ENCODE results near the gene MAJIN.

MAJIN gene

GRCh38 chr11:64910451-64911093 lies 61.3 kb downstream of the MAJIN start:
- no peak for DNase-seq

DNA sequence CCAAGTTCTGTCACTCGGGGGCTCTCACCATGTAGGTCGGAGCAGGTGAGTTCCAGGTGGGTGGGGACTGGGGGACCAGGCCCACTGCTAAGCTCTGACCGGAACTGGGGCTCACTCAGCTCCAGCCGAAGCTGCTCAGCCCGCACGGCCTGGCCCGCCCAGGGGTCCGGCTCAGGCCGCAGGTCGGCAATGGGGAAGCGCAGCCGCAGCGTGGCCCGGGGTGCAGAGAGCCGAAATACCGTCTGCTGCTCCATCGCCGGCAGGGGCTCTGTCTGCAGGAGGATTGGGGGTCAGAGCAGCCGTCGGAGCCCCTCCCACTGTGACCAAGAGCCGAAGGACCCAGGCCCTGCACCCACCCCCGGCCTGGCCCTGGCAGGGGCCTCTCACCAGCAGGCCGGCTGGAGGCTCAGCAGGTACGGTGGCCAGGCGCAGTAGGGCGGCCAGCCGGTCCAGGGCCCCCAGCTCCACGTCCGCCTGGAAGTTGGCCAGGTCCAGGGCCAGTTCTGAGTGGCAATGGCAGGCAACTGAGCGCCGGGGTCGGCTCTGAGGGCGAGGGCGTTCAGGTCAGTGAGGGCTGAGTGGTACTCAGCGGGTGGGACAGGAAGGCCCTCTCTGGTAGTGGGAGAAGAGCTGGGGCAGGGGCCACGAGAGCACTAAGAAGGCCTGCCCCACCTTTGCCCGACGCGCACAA lies 62.1 kb downstream of the MAJIN start:
- no peak for DNase-seq

GRCh38 chr11:64908766-64909165 lies 63.1 kb downstream of the MAJIN start:
- no peak for DNase-seq

DNA sequence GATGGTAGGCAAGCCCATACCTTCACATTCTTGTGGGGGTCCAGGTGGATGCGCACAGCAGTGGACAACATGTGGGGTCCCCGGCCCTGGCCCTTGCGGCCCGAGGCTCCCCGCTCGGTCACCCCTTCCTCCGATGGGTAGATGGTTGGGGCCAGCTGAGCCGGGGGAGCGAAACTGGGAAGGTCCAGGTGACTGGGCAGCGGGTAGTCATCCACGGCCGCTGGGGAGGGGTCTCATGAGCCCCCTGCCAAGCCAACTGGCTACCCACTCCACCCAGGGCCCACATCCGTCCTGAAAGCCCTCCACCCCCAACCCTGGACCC lies 65.6 kb downstream of the MAJIN start:
- DNase-seq: no peak

- DNase-seq: no peak
Measured at GRCh38 chr11:64905516-64906313, 66.2 kb downstream of the MAJIN start.

- no peak for DNase-seq
Measured at GRCh38 chr11:64903291-64903833, 68.5 kb downstream of the MAJIN start.

DNA sequence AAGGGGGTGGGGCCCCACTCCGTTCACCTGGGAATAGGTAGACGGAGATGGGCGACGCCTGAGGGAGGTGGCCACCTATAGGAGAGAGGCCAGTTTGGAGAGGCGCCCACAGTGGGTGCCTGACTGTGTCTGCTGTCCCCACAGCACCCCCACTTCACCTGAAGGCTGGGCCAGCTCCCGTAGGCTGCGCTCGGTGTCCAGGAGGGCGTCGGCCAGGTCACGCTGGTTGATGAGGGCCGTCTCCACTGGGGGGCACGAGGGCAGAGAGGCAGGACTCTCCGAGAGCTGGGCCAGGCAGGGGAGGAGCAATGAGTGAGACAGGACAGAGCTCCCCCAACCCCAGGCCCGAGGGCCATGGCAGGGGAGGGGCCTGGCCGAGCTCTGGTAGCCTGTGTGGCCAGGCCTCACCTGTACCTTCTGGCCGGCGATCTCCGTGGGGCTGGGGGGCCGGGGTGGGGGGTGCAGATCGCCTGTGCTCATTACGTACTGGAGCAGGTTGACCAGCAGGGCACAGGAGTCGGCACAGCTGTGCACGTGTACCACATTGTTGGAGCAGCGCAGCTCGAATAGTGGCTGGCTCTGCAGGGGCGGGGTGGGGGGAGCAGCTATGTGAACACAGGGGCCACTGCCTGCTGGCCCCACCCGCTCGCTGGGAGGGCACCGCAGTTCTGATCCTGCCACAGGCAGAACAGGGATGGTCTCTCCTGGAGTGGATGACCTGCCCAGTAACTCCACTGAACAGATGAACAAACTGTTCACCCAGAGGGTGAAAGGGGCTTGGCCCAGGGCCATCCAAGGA lies 69.6 kb downstream of the MAJIN start:
- DNase-seq: no peak

DNA sequence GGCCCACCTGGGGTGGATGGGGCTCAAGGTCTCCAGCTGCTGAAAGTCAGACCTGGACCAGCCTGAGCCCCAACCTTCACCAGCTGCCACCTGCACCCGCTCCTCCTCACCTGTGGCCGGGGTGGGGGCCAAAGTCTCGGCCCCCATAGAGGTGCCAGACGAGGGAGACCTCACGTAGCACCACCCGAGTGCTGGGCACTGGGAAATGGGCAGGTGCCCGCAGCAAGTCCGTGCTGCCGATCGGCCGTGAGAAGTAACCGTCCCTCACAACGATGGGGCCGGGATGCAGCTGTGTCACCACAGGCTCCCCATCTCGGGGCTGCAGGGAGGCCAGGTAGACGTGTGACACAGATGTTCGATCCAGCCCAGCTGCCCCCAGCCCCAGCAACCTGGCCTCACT lies 71.1 kb downstream of the MAJIN start:
- DNase-seq: no peak

GRCh38 chr11:64900263-64900678 lies 71.6 kb downstream of the MAJIN start:
- DNase-seq: no peak

- no peak for DNase-seq
Measured at GRCh38 chr11:64898541-64898940, 73.4 kb downstream of the MAJIN start.

- DNase-seq: no peak
Measured at GRCh38 chr11:64898076-64898445, 73.8 kb downstream of the MAJIN start.

DNA sequence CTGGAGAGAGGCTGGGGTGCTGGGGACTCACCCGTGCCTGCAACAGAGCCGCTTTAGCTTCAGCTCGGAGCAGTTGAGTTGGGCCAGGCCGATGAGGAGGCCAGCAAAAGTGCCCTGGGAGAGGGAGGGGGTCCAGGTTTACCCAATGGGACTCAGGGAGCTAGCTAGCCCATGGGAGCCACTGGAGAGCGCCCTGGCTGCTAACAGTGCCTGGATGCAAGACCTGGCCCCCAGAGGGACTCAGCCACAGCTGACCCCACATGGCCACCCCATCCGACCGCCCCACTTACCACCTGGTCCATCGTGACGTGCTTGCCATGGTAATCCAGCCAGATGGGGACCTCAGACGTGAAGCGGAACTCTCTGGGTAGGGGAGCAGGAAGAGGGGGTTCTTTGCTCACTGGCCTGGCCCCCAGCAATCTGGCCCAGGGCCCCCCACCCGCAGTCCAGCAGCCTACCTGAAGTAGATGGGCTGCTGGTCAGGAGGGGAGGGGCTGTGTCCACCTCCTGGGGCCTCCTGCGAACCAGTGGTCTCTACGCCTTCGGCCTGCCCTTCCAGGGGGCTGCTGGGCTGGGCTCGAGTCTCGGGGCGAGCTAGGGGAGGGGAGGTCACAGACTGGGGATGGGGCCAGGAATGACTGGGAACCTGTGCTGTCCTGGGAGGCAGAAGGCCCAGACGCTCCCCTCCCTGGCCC lies 74.4 kb downstream of the MAJIN start:
- no peak for DNase-seq

DNA sequence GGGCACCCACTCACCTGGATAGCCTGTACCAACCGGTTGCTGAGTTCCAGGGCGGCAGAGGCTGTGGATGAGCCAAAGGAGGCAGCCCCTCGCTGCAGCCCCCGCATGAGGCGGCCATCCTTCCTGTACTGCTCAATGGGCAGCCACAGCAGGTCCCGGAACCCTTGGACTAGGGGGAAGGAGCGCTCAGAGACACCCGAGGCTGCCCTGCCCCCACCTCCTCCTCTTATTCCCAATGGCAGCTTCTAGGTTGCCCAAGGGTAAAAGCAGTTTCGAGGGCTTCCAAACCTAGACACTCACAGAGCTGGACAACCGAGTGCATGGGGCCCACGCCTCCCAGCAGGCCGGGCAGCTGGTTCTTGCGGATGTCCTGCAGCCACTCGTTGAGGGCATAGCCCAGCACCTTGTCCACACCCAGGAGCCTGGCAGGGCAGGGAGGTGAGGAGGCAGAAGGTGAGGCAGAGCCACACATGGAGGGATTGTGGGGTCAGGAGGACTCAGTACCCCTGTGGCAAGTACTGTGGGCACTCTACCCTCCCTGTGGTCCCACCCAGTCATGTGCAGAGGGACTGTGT lies 75.4 kb downstream of the MAJIN start:
- DNase-seq: no peak

- DNase-seq: no peak
Measured at GRCh38 chr11:64894812-64895452, 77.0 kb downstream of the MAJIN start.

DNA sequence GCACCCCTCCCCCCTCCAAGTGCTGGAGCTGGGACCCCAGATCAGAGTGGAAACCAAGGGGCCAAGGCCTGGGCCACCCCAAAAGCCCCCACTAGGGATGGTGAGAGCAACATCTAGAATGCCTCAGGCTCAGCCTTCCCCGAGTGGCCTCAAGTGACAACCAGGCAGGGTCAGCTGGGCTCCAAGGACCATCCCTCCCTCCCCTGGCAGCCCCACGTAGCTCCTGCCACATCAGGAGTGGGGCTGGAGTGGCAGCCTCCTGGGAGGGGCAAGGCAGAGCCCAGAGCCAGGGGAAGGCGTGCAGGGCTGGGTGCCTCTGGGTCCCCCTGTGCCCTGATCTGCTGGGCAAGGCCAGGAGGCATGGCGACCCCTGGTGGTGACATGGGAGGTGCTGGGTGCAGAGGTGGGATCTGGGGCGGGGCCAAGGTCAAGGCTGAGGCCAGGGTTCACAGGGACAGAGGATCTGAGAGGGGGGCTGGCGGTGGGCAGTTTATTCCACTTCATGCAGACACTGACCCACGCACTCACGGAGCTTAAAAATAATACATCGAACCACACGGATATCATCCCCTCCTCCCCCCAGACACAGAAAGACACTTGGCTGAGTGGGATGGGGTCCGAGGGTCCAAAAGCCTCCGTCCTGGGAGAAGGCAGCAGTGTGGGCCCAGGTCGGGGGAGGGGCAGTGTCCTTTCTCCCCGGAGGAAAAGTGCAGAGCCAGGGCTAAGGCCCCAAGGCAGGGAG lies 77.7 kb downstream of the MAJIN start:
- peak; percentile 62 for DNase-seq

GRCh38 chr11:64893194-64894069 lies 78.5 kb downstream of the MAJIN start:
- DNase-seq: no peak

DNA sequence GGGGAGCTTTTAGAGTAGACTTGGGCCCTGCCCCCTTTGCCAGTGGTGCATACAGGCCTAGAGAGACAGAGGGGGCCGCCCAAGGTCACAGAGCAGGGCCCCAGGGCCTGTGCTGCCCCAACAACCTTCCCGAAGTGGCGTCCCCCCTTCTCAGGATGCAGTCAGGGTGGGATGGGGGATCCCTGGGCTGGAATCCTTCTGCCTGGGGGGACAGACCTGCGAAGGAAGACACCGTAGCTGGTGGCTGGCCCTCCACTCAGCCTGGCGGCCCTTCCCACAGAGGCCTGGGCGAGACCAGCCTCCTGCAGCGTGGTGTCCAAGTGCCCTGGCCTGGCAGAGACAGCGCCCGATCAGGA lies 79.1 kb downstream of the MAJIN start:
- DNase-seq: no peak

- no peak for DNase-seq
Measured at GRCh38 chr11:64892411-64892831, 79.5 kb downstream of the MAJIN start.

DNA sequence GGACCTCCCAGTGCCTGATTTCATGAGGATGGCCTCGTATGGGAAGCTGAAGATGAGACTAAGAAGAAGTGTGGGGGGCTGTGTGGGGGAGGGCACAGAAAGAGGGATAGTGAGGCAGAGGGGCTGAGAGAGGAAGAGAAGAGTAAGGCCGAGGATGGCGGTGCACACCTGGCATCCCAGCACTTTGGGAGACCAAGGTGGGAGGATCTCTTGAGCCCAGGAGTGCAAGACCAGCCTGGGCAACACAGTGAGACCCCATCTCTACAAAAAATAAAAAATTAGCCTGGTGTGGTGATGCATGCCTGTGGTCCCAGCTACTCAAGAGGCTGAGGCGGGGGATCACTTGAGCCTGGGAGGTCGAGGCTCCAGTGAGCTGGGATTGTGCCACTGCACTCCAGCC lies 80.0 kb downstream of the MAJIN start:
- no peak for DNase-seq
